Kidney (tissue), 14 donors: ENCODE measurements around the gene FBN1. TPM values are rescaled to one million over a fixed set of nuclear protein-coding genes. Genes with fewer than 3 reads are reported as not detected.

Experiments
- DNase-seq, 5 donors: peaks; one replicate each; pipeline ENCODE4 v3.0.0-alpha.2; 2013 to 2020
- FAIRE-seq: peaks from 2 replicates; lab custom pipeline; 2012; peaks lifted over from hg19 to GRCh38; lab: Jason Lieb, UNC
- H3K27ac ChIP-seq, 2 donors: one replicate each; pipeline ENCODE4 v1.7.0; 2013; ENCODE audit warnings: low read depth in 2 of 2, low read length in 2 of 2, inconsistent platforms in 1 of 2
- H3K27me3 ChIP-seq: one replicate; pipeline ENCODE4 v1.7.1; 2013; ENCODE audit warnings: low read length, inconsistent platforms; ENCODE audit not compliant: control insufficient read depth, insufficient read depth
- H3K36me3 ChIP-seq, 3 donors: one replicate each; pipeline versions ENCODE4 v1.7.0 to v1.7.1; 2013; ENCODE audit warnings: low read length in 3 of 3, control low read depth in 1 of 3, inconsistent platforms in 1 of 3; ENCODE audit not compliant: insufficient read depth in 3 of 3, control insufficient read depth in 2 of 3
- H3K4me1 ChIP-seq, 3 donors: one replicate each; pipeline versions ENCODE4 v1.7.0 to v1.7.1; 2013; ENCODE audit warnings: low read length in 3 of 3, inconsistent platforms in 1 of 3, low read depth in 1 of 3; ENCODE audit not compliant: control insufficient read depth in 2 of 3, insufficient read depth in 2 of 3
- H3K4me3 ChIP-seq, 3 donors: one replicate each; pipeline versions ENCODE4 v1.7.0 to v1.8.1; 2013; ENCODE audit warnings: low read length in 3 of 3, control low read depth in 1 of 3, inconsistent platforms in 1 of 3
- H3K9ac ChIP-seq, 3 donors: one replicate each; pipeline versions ENCODE4 v1.7.0 to v1.7.1; 2013; ENCODE audit warnings: low read length in 3 of 3, control low read depth in 1 of 3, inconsistent platforms in 1 of 3
- H3K9me3 ChIP-seq, 3 donors: one replicate each; pipeline versions ENCODE4 v1.7.0 to v1.7.1; 2013; ENCODE audit warnings: low read length in 3 of 3, control low read depth in 1 of 3, inconsistent platforms in 1 of 3; ENCODE audit not compliant: control insufficient read depth in 2 of 3, insufficient read depth in 1 of 3
- CTCF ChIP-seq: IDR thresholded peaks from 3 replicates; pipeline ENCODE4 v1.5.1; 2012; ENCODE audit warnings: mild to moderate bottlenecking, moderate library complexity, borderline replicate concordance; ENCODE audit not compliant: insufficient read depth; ENCODE audit errors: extremely low read depth
- intact Hi-C: fragments of 100-400 bp; cut with DNase I; formaldehyde crosslinking; loops from one replicate; pipeline ENCODE4 v1.11.1; 2022
- polyA plus RNA-seq: library from polyadenylated mRNA; stranded (reverse); fragments of 350-450 nt; fragmentation: Illumina TruSeq; extraction: RNeasy Lipid Tissue Mini Kit (QIAGEN cat#74804); gene quantifications from one replicate; pipeline ENCODE4 v1.2.3, GENCODE V29; 2014; ENCODE audit warnings: low read depth, low replicate concordance; ENCODE audit not compliant: insufficient read depth
- total RNA-seq: library from RNA; stranded (reverse); fragmentation: NEBNext Ultra II Directional; extraction: Animal tissue kit (Norgen Biotek cat#: 25700); gene quantifications from one replicate; pipeline ENCODE4 v1.2.1, GENCODE V29; 2021
- donor health status: control.
- donor health status: control.
- donor health status: control.
- donor health status: control.
- donor health status: control.
- donor health status: DM: yes; HTN: yes; CAD: no.
- donor health status: Normal renal cell carcinoma (clear cell type).

Gene FBN1
- total and polyA plus RNA-seq, 2 donors from 2014 or later, result 2.4 to 30.8 TPM

GRCh38 chr15:48447058-48447457 is 198.5 kb downstream of the FBN1 start:
- H3K36me3 ChIP-seq, result peaks cover 0 to 3% (median 0%) of the 10 kb centered on the region in 3 donors

GRCh38 chr15:48442011-48442410 is 203.5 kb downstream of the FBN1 start:
- no peak for FAIRE-seq
- no peak for DNase-seq
- Histone ChIP-seq H3K36me3 (peaks cover 0 to 3% (median 2%) of the 10 kb centered on the region in 3 donors), H3K4me3 (no peak overlapping the region), H3K9me3 (no peaks in the 10 kb centered on the region), H3K27ac (no peak overlapping the region), H3K4me1 (no peaks in the 10 kb centered on the region), H3K9ac (no peak overlapping the region), H3K27me3 (no peaks in the 10 kb centered on the region)
- intact Hi-C loops, result no loop called here
- no peak for TF ChIP-seq CTCF

More at GRCh38 chr15:48447058-48447457, 198.5 kb downstream of the FBN1 start:
- no peak overlapping the region for H3K9ac ChIP-seq
- H3K4me3 ChIP-seq, result no peak overlapping the region
- DNase-seq (no peak), FAIRE-seq (no peak)
- no peak overlapping the region for H3K27ac ChIP-seq
- no peaks in the 10 kb centered on the region for H3K27me3 ChIP-seq
- H3K4me1 ChIP-seq, result no peaks in the 10 kb centered on the region
- TF ChIP-seq CTCF, result no peak
- intact Hi-C loops, result no loop called here
- no peaks in the 10 kb centered on the region for H3K9me3 ChIP-seq

- Histone ChIP-seq H3K4me3 (no peak overlapping the region), H3K9ac (no peak overlapping the region), H3K9me3 (no peaks in the 10 kb centered on the region), H3K4me1 (no peaks in the 10 kb centered on the region), H3K27ac (no peak overlapping the region), H3K36me3 (peaks cover 0 to 4% (median 0%) of the 10 kb centered on the region in 3 donors), H3K27me3 (no peaks in the 10 kb centered on the region)
- FAIRE-seq (no peak), DNase-seq (no peak)
- intact Hi-C loops, result no loop called here
- no peak for TF ChIP-seq CTCF
Observed at GRCh38 chr15:48440084-48440483, 205.4 kb downstream of the FBN1 start.

- H3K9me3 ChIP-seq, result no peaks in the 10 kb centered on the region
- DNase-seq (no peak), FAIRE-seq (no peak)
- no peaks in the 10 kb centered on the region for H3K4me1 ChIP-seq
- intact Hi-C loops, result no loop called here
- no peak overlapping the region for H3K9ac ChIP-seq
- H3K27me3 ChIP-seq, result no peaks in the 10 kb centered on the region
- no peak for TF ChIP-seq CTCF
- H3K27ac ChIP-seq, result no peak overlapping the region
- H3K4me3 ChIP-seq, result no peak overlapping the region
- H3K36me3 ChIP-seq, result peaks cover 0 to 9% (median 0%) of the 10 kb centered on the region in 3 donors
Observed at GRCh38 chr15:48437178-48437577, 208.3 kb downstream of the FBN1 start.
